Stimulated activated naive CD4-positive, alpha-beta T cell treated with Interleukin-2 at 50 U/mL for 16 hours (primary cell): ENCODE results near the gene NEDD4.
"Not testable (repeated sequence)": the region's sequence is repeated elsewhere in the genome, so short reads cannot be mapped to it uniquely, and the experiment has no call there.

Experiments
- DNase-seq: peaks from one replicate; lab custom pipeline; 2025; lab: John Stamatoyannopoulos, UW

Gene NEDD4

GRCh38 chr15:55954862-55955605 lies 38.4 kb downstream of the NEDD4 start:
- DNase-seq: no peak

DNA sequence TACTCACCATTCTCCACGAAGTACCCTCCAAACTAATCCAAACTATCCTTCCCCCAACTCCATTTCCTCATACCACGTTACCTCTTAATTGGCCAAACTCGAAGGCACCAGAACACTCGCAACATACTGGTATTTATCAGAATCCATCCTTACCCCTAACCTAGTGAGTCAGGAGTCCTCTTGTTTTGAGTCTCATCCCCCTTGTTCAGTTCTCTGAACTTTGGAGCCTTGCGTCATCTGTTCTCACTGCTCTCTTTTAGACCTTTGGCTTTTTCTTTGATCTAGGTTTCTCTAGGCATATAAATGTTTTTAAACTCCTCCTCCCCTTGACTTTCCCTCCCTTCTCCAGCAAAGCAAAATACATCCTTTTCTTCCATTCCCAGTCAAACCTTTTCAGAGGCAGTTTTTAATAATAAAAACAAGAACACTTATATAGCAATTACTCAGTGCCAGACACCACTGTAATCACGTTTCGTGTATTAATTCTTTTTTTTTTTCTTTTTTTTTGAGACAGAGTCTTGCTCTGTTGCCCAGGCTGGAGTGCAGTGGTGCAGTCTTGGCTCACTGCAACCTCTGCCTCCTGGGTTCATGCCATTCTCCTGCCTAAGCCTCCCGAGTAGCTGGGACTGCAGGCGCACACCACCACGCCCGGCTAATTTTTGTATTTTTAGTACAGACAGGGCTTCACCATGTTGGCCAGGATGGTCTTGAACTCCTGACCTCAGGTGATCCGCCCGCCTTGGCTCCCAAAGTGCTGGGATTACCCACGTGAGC lies 40.7 kb downstream of the NEDD4 start:
- DNase-seq: not testable (repeated sequence)

GRCh38 chr15:55944606-55945005 lies 48.8 kb downstream of the NEDD4 start:
- DNase-seq: not testable (repeated sequence)

GRCh38 chr15:55942332-55942731 lies 51.1 kb downstream of the NEDD4 start:
- no peak for DNase-seq

DNA sequence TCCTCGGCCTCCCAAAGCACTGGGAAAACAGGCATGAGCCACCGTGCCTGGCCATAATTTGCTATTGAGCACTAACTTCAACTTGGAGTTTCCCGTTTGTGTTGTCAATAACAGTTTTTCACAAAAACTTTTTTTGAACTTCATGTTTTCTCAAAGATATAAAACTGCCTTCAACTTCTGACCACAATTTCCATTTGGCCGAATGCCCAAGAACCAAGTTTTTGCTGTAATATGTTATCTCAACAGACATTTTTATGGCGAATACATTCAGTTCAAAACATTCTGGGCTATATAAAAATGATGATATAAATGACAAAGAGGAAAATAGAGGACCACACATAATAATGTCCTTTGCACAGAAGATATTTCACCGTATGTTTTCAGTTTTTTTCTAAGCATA lies 56.4 kb downstream of the NEDD4 start:
- no peak for DNase-seq

DNA sequence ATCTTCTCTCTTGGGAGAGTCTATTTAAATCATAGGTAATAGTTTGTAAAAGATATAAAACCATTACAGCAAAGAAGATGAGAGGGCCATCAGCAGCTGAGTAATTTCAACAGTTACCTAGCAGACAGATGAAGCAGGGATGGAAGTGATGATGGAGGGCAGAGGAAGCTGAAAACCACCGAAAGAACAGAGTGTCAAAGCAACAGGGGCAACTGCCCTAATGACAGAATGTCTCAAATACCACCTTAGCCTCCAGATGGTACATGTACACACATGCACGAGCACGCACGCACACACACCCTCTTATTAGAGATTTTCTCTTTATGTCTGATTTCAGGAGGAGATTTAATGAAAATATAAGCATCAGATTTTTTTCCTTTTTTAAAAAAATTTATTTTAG lies 64.5 kb downstream of the NEDD4 start:
- no peak for DNase-seq

DNA sequence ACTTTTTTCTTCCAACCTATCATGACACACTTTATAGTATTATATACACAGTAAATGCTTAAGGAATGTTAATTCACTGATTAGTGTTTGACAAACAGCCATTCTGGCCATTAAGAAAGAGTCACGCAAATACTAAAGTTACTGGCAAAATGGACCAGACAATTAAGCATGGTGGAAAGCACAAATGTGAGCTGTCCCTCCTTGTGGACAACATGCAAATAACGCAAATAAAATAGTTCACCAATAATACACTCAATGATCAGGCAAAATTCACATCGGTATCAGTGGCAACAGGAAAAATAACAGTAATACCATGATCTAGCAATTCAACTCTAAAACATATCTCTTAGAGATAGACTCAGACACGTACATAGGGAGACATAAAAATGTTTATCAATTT lies 71.7 kb downstream of the NEDD4 start:
- no peak for DNase-seq

GRCh38 chr15:55917881-55918296 lies 75.5 kb downstream of the NEDD4 start:
- DNase-seq: no peak

DNA sequence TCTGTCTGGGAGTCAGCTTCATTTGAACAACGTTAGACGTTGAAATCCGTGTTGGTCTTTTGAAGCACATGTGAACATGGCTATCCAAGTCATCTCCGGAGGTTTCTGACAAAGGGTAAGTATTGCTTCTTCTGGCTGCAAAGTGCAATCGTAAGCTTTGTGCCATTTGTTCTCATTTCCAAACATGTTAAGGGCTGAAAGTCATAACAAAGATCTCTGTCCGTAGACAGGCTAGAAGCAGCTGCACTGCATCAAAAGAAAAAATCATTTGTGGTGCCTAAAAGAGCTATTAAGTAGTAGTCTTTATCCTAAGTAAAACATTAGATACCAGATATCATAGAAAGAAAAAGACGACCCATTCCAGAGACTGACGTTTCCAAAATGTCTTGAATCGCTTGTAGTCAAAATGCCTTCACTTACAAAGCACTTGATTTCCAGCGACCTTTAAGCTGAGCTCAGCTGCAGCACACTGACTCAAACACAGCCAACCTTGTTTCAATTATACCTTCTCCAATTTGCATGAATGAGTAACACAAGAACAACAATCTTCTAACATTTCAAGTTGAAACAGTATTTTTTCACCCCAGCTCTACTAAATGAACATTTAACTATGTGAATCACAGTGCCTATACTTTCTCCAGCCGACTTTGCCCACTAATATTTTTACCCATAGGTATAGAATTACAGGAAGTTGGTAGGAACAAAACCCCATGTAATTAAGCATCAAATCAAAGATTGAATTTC lies 76.6 kb downstream of the NEDD4 start:
- no peak for DNase-seq

DNA sequence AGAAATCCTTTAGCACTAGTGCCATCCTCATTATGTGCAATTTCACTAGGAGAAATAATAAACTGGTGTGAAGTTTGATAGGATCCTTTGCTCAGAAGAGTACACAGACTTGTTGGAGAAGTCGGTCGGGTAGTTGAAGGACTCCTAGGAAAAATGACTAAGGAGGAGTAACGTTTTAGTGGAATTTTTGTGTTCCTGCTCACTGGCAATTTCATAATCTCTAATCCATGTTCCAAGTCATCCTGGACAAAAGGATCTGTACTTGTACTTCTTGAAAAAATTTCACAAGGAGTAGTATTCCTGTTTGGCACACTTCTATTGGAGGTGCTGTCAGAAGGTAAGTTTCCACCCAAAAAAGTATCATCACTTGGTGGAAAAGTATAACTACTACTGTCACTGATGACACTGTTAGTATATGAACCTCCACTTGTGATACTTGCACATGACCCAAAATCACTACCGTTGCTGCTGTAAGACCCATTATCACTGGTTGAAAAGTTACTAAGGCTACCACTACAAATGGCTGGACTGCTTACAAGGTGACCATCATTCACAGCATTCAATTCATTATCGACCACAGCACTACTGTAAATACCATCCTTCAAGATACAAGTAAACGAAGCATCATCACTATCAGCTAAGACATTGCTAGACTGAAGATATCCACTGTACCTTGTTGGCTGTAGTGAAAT lies 77.4 kb downstream of the NEDD4 start:
- no peak for DNase-seq

DNA sequence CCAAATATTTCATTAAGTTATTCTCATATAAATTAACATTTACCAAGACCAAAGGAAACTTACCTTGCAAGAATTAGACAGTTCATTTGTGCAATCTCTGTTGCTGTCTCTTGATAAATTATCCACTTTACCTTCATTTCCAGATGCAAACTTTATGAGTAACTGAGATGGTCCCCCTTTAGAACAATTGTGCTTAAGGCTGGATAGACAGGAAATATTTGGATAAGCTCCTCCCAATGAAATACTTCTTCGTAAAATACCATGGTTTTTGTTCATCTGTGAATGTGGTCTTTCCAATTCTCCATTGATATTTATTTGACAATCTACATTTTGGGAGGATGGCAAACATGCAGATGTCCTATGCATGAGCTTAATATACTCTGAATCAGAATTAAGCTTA lies 78.2 kb downstream of the NEDD4 start:
- DNase-seq: no peak

DNA sequence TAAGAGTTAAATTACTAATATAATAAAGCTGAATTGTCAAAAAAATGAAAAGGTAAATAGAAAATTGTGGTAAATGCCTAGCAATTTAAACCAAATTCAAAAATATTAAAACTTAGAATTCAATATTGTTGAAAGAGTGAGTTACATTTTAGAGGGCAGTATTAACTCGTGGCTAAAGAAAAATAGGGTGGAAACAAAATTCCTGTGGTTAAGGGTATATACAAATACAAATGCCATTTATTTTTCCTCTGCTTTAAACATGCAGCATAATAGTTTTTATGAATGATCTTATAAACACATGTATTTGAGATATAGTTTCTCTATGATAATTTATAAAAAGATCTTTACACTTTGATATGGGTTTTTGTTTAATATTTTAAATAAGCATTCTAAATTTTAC lies 79.0 kb downstream of the NEDD4 start:
- no peak for DNase-seq

GRCh38 chr15:55912982-55913381 lies 80.4 kb downstream of the NEDD4 start:
- DNase-seq: no peak

GRCh38 chr15:55909036-55909811 lies 84.2 kb downstream of the NEDD4 start:
- no peak for DNase-seq

GRCh38 chr15:55907797-55908196 lies 85.6 kb downstream of the NEDD4 start:
- no peak for DNase-seq

- no peak for DNase-seq
These were observed 90.4 kb downstream of the NEDD4 start for GRCh38 chr15:55902981-55903380.

DNA sequence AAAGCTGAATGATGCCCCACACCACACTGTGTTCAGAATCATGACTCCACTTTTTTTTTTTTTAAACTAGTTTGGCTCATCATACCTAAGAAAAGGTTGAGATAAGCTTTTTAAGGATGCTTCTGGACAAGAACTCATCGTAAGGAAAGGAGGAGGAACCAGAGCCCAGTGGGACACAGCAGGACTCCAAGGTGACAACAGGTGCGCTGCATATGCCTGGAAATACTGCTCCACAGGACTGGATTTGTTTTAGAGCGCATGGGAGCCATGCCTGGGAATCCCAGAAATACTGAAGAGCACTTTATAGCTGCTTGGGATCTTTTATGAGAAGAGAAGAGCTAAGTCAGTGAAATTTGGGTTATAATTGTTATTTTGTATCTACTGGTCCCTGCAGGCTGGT lies 93.4 kb downstream of the NEDD4 start:
- DNase-seq: no peak

GRCh38 chr15:55899537-55899936 lies 93.9 kb downstream of the NEDD4 start:
- DNase-seq: no peak

- DNase-seq: no peak
These were observed 95.7 kb downstream of the NEDD4 start for GRCh38 chr15:55897560-55898336.

DNA sequence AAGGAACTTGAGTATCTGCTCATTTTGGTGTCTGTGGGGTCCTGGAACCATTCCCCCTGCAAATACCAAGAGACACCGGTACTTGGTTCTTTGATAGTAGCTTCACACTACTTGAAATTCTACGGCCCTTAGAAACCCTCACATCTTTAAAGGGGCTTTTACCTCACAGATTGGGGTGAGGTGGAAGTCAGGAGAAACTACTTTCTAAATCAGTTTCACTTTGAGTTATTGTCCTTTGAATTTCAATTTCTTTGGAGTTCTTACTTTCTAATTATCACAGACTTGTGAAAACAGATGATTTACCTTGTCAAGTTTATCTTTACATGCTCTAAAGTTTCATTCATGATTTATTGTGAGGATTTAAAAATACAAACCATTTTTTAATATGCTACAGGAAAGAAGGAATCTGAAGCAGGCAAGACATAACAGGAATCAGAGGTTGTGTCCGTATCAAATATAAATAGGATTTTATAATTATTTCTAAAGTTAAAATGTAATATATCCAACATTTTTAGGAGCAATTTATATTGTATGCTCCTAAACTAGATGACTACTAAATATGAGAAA lies 98.9 kb downstream of the NEDD4 start:
- no peak for DNase-seq
